ENCODE measurements around the gene LAMB3.

DNA sequence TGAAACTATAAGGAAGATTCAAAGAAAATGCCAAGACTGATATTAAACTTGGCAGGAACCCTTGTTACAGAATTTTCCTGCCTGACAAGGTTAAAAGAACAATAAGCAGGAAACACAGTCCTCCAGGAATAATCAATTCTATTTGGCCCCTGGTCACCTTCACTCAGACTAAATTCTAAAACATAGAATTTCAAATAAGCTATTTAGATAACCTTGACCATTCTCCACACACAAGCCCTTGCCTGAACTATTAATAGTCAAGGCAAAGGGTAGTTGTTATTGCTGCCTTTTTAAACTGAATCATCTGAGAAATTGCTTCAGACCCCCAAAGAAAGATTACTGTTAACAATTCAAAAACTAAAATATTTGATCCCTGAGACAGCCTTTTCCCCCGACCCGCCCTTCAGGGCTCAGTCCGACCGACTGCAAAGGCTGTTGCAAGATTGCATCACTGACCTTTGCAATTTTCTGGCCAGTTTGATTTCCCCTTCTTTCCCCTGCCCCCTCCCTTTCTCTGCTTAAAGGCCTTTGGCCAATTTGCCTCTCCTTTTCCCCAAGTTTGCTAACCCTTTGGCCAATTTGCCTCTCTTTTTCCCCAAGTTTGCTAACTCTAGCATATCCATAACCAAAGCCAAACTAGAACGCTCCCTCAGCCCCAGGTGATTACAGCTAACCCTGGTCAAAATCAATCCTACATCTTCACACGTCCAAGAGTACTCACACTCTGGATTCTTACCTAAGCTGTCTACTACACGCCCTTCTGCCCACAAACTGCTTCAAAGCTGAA lies 21.6 kb upstream of the LAMB3 start:
- TF ChIP-seq POLR2A (IDR thresholded peaks at IDR 0.05), result no peak
- TF ChIP-seq, protein P1, sequence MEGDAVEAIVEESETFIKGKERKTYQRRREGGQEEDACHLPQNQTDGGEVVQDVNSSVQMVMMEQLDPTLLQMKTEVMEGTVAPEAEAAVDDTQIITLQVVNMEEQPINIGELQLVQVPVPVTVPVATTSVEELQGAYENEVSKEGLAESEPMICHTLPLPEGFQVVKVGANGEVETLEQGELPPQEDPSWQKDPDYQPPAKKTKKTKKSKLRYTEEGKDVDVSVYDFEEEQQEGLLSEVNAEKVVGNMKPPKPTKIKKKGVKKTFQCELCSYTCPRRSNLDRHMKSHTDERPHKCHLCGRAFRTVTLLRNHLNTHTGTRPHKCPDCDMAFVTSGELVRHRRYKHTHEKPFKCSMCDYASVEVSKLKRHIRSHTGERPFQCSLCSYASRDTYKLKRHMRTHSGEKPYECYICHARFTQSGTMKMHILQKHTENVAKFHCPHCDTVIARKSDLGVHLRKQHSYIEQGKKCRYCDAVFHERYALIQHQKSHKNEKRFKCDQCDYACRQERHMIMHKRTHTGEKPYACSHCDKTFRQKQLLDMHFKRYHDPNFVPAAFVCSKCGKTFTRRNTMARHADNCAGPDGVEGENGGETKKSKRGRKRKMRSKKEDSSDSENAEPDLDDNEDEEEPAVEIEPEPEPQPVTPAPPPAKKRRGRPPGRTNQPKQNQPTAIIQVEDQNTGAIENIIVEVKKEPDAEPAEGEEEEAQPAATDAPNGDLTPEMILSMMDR (IDR thresholded peaks at IDR 0.05), result no peak
- TF ChIP-seq POLR2AphosphoS5 (IDR thresholded peaks at IDR 0.05), result no peak
